Activated CD8-positive, alpha-beta memory T cell treated with anti-CD3 and anti-CD28 coated beads, Interleukin-2, amount 50 U/mL, for 24 hours (primary cell): ENCODE data around the gene LDLRAD4.

Experiments
- DNase-seq: peaks from one replicate; pipeline ENCODE4 v3.0.0-alpha.2; 2020; ENCODE audit errors: extremely low read depth

The LDLRAD4 gene

DNA sequence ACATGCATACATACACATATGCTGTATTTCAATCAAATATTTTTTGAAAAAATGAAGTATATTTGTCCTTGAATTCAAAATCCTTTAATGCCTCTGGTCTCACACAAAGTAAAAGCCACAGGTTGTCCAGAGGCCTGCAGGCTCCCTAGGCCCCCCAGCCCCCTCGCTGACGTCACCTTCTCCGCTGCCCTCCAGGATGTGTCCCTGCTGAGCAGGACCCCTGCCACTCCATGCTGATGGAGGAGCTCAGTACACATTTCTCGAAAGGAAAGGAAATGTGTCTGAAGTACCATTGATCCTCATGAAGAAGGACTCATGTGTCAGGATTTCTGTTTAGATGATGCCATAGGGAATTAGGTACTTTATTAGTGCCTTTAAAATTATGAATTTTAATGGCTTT lies 212.1 kb downstream of the LDLRAD4 start:
- DNase-seq: no peak

GRCh38 chr18:13431886-13432285 lies 213.3 kb downstream of the LDLRAD4 start:
- DNase-seq: no peak

GRCh38 chr18:13433125-13433524 lies 214.6 kb downstream of the LDLRAD4 start:
- DNase-seq: no peak

DNA sequence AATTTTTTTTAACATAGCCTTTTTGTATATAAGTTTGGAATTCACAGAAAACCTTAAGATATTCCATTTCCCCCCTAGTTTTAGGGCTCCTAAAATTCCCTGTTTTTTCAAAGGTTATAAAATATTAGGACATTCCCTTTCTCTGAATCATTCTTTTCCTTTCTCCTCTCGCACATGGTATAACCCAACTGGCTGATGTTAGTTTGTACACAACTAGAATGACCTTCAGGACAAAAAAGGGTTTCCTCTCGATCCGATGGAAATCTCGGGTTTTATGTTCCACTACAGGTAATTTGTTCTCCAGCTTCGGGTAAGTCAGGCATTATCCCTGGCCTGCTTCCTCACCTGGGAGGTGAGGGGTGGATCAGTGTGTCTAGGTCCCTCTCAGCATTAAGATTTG lies 215.1 kb downstream of the LDLRAD4 start:
- no peak for DNase-seq

- no peak for DNase-seq
Measured at GRCh38 chr18:13434854-13435253, 216.3 kb downstream of the LDLRAD4 start.

DNA sequence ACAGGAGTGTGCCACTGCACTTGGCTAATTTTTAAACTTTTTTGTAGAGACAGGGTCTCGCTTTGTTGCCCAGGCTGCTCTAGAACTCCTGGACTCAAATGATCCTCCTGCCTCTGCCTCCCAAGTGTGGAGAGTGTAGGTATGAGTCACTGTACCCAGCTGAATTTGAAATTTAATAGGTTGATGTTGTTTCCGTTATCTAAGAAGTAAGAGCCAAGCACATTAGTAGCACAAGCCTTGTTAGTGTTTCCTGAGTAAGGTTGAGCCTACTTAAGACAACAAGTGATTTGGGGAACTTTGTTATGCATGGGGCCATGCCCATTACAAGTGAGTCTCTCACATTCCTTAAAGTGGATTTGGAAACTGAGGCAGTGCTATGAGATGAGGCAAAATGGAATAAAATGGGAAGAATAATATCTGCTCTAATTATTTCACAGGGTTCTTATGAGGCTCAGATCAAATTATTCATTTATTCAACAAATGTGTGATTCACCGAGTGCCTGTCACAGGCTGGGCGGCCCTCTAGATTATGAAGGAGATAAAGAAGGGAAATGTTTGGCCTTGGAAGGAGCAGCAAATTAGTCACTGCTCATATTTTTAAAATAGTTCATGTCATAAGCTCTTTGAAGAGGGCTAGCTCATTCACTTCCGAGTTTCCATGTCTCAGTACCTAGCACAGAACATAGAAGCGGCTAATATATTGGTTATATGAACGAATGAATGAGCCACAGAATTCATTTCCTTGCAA lies 217.2 kb downstream of the LDLRAD4 start:
- DNase-seq: no peak

GRCh38 chr18:13436576-13436975 lies 218.0 kb downstream of the LDLRAD4 start:
- no peak for DNase-seq

- DNase-seq: no peak
Measured at GRCh38 chr18:13437034-13437433, 218.5 kb downstream of the LDLRAD4 start.

GRCh38 chr18:13437796-13438506 lies 219.4 kb downstream of the LDLRAD4 start:
- DNase-seq: no peak

DNA sequence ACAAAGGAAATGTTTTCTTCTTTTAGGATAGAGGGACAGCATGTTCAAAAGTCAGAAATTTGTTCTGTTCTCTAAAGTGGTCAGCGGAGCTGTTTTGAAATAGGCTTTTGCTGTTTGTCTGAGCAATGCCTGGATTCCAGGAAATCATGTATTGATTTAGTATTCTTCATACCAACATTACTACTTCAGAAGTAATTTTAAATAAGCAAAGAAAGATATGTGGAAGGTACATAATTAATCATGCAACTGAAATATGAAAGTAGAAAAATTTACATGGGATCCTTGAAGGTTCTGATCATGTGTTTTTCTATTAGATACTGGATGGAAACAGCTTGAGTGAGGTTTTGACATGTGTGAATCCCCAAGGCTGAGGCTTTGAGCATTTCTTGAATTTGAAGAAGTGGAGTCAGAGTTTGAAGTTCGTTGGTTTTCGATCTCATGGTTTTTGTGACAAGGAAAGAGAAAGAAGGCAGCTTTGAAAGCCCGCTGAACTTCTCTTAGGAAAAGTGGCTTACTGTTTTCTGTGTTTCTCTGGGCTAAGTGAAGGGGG lies 220.0 kb downstream of the LDLRAD4 start:
- no peak for DNase-seq

- DNase-seq: no peak
Measured at GRCh38 chr18:13439461-13439860, 220.9 kb downstream of the LDLRAD4 start.

- no peak for DNase-seq
Measured at GRCh38 chr18:13440277-13441248, 222.0 kb downstream of the LDLRAD4 start.

DNA sequence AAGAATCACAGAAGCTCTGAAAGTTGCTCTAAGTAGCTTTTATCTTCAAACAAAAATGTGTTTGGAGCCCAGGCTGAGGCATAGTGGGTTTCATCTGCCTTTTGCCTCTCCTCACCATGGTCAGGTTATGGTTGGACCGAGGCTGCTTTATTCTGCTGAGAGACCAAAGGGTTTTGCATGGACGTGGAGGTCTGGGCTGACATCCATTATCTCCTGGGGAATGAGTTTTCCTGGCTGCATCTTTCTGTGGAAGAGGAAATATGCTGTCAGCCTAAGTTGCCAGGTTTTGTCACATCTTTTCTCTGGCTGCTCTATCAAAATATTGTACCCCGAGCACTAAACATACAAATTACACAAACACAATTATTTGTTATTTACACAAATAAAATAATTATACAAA lies 223.2 kb downstream of the LDLRAD4 start:
- no peak for DNase-seq

GRCh38 chr18:13442451-13442850 lies 223.9 kb downstream of the LDLRAD4 start:
- DNase-seq: no peak

GRCh38 chr18:13443552-13443951 lies 225.0 kb downstream of the LDLRAD4 start:
- DNase-seq: no peak

- no peak for DNase-seq
Measured at GRCh38 chr18:13444430-13445240, 226.1 kb downstream of the LDLRAD4 start.

DNA sequence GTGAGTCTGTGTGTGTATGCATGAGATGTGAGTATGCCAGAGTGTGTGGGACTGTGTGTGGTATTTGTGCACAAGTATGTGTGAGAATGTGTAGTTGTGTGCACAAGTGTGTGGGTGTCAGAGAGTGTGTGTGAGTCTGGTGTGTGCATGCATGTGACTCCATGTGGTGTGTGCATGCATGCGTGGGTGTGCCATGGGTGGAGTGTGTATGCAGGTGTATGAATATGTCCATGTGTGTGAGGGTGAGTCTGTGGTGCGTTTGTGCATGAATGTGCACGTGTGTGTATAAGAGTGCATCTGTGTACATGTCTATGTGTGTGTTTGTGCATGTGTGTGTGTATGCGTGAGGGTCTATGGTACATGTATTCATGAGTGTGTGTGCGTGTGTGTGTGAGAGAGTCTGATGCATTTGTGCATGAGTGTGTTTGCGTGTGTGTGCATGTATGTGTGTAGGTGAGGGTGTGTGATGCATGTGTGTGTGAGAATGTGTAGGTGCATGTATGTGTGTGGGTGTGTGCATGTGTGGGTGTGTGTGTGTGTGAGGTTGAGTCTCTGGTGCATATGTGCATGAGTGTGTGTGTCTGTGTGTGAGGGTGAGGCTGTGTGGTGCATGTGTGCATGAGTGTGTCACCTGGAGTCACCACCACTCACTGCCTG lies 226.8 kb downstream of the LDLRAD4 start:
- no peak for DNase-seq

- DNase-seq: no peak
Measured at GRCh38 chr18:13446024-13446423, 227.5 kb downstream of the LDLRAD4 start.

- DNase-seq: no peak
Measured at GRCh38 chr18:13446610-13447461, 228.3 kb downstream of the LDLRAD4 start.
